NCI-H460 (cell line): ENCODE results near the gene GDNF. TPM values are rescaled to one million over a fixed set of nuclear protein-coding genes. Genes with fewer than 3 reads are reported as not detected.
"Not testable (repeated sequence)": the region's sequence is repeated elsewhere in the genome, so short reads cannot be mapped to it uniquely, and the experiment has no call there.

Experiments used
- DNase-seq: peaks from one replicate; pipeline ENCODE4 v3.0.0-alpha.2; 2016; ENCODE audit warnings: low read depth; ENCODE audit errors: extremely low read depth
- polyA plus RNA-seq: library from polyadenylated mRNA; depleted of rRNA; stranded (reverse); fragments of >200 nt; gene quantifications from 2 replicates; pipeline ENCODE4 v1.2.3, GENCODE V29; 2014; cell fraction: nucleus; rRNA removed
- total RNA-seq: library from RNA; depleted of rRNA; stranded (reverse); fragments of >200 nt; shearing (Covaris generic); gene quantifications from 2 replicates; pipeline ENCODE4 v1.2.3, GENCODE V29; 2014; rRNA removed

Gene GDNF
- total RNA-seq = not detected in 2 replicates
- polyA plus RNA-seq = not detected in 2 replicates

GRCh38 chr5:37839407-37840052 lies at the start of gene GDNF:
TSS of gene GDNF (minus strand) at chr5:37840041. CDS start at chr5:37834796, 5,245 bp downstream.
- no peak for DNase-seq

GRCh38 chr5:37888476-37888875 lies 48.6 kb upstream of the GDNF start:
- DNase-seq = no peak

GRCh38 chr5:37886242-37886905 lies 46.5 kb upstream of the GDNF start:
- DNase-seq = no peak

GRCh38 chr5:37882636-37883035 lies 42.8 kb upstream of the GDNF start:
- no peak for DNase-seq

- no peak for DNase-seq
Observed at GRCh38 chr5:37881359-37881758, 41.5 kb upstream of the GDNF start.

- DNase-seq = no peak
Observed at GRCh38 chr5:37876943-37877342, 37.1 kb upstream of the GDNF start.

GRCh38 chr5:37876245-37876644 lies 36.4 kb upstream of the GDNF start:
- DNase-seq = no peak

- DNase-seq = peak; percentile 76
Observed at GRCh38 chr5:37875051-37875787, 35.4 kb upstream of the GDNF start.

GRCh38 chr5:37873988-37874387 lies 34.1 kb upstream of the GDNF start:
- DNase-seq = no peak

GRCh38 chr5:37871023-37871815 lies 31.4 kb upstream of the GDNF start:
- no peak for DNase-seq

GRCh38 chr5:37869216-37869615 lies 29.4 kb upstream of the GDNF start:
- no peak for DNase-seq

GRCh38 chr5:37867654-37868053 lies 27.8 kb upstream of the GDNF start:
- DNase-seq = no peak

GRCh38 chr5:37862907-37863306 lies 23.1 kb upstream of the GDNF start:
- not testable (repeated sequence) for DNase-seq

- no peak for DNase-seq
Observed at GRCh38 chr5:37860206-37860605, 20.4 kb upstream of the GDNF start.

GRCh38 chr5:37859805-37860204 lies 20.0 kb upstream of the GDNF start:
- no peak for DNase-seq

- no peak for DNase-seq
Observed at GRCh38 chr5:37858250-37858649, 18.4 kb upstream of the GDNF start.

GRCh38 chr5:37857696-37858095 lies 17.9 kb upstream of the GDNF start:
- DNase-seq = no peak

- DNase-seq = no peak
Observed at GRCh38 chr5:37855438-37855837, 15.6 kb upstream of the GDNF start.

GRCh38 chr5:37851305-37851704 lies 11.5 kb upstream of the GDNF start:
- DNase-seq = no peak

GRCh38 chr5:37850226-37850865 lies 10.5 kb upstream of the GDNF start:
- DNase-seq = no peak
